Colonic mucosa (tissue), 4 donors: ENCODE data around the gene ZBTB7B. TPM values are rescaled to one million over a fixed set of nuclear protein-coding genes. Genes with fewer than 3 reads are reported as not detected.
A peak's percentile ranks its signal among the peaks of the same experiment; 100 is the strongest.
"Not testable (repeated sequence)": the region's sequence is repeated elsewhere in the genome, so short reads cannot be mapped to it uniquely, and the experiment has no call there.

ENCODE experiments used
- DNase-seq: peaks from one replicate; pipeline ENCODE4 v3.0.0-alpha.2; 2020
- H3K27ac ChIP-seq: fragments of 200-600 bp; one replicate; pipeline ENCODE4 v1.8.0; 2021
- H3K27me3 ChIP-seq: fragments of 200-600 bp; one replicate; pipeline ENCODE4 v1.8.0; 2021
- H3K36me3 ChIP-seq: fragments of 200-600 bp; one replicate; pipeline ENCODE4 v1.8.0; 2021
- H3K4me1 ChIP-seq: fragments of 200-600 bp; one replicate; pipeline ENCODE4 v1.8.0; 2021; ENCODE audit warnings: mild to moderate bottlenecking
- H3K4me3 ChIP-seq: fragments of 200-600 bp; one replicate; pipeline ENCODE4 v1.8.0; 2021
- H3K9ac ChIP-seq, 2 donors: one replicate each; pipeline ENCODE4 v1.7.0; 2013; ENCODE audit warnings: control low read depth in 2 of 2, low read depth in 2 of 2, low read length in 2 of 2
- H3K9me3 ChIP-seq: fragments of 200-600 bp; one replicate; pipeline ENCODE4 v1.8.0; 2021
- intact Hi-C: fragments of 100-400 bp; cut with DNase I; formaldehyde crosslinking; loops from one replicate; pipeline ENCODE4 v1.14.1; 2022
- total RNA-seq, 2 donors: library from RNA; stranded (reverse); fragmentation: NEBNext Ultra II Directional in 1 of 2; extraction: Animal tissue kit (Norgen Biotek cat#: 25700) in 1 of 2; gene quantifications; one replicate each; pipeline ENCODE4 v1.2.1, GENCODE V29; 2021
- TF ChIP-seq, protein P1 (sequence below): fragments of 200-600 bp; IDR thresholded peaks from one replicate; pipeline ENCODE4 v1.8.0; 2022; ENCODE audit warnings: antibody characterized with exemption, mild to moderate bottlenecking
- donor health status: healthy.
- donor health status: DM: no; HTN: no; CAD: no.
- donor health status: DM: no; HTN: no; CAD: no.

The ZBTB7B gene
- total RNA-seq, 2 donors from 2014 or later = 185 to 205 TPM

- DNase-seq = peak; percentile 100
- Histone ChIP-seq H3K9me3 (no peaks in the 10 kb centered on the region), H3K27ac (peak overlapping the region; percentile 96), H3K4me3 (peak overlapping the region; percentile 51), H3K36me3 (no peaks in the 10 kb centered on the region), H3K27me3 (no peaks in the 10 kb centered on the region), H3K9ac (peak overlapping the region; percentile 73 to 99), H3K4me1 (peaks cover 21% of the 10 kb centered on the region)
- TF ChIP-seq, protein P1, sequence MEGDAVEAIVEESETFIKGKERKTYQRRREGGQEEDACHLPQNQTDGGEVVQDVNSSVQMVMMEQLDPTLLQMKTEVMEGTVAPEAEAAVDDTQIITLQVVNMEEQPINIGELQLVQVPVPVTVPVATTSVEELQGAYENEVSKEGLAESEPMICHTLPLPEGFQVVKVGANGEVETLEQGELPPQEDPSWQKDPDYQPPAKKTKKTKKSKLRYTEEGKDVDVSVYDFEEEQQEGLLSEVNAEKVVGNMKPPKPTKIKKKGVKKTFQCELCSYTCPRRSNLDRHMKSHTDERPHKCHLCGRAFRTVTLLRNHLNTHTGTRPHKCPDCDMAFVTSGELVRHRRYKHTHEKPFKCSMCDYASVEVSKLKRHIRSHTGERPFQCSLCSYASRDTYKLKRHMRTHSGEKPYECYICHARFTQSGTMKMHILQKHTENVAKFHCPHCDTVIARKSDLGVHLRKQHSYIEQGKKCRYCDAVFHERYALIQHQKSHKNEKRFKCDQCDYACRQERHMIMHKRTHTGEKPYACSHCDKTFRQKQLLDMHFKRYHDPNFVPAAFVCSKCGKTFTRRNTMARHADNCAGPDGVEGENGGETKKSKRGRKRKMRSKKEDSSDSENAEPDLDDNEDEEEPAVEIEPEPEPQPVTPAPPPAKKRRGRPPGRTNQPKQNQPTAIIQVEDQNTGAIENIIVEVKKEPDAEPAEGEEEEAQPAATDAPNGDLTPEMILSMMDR = no peak
- intact Hi-C loops = no loop called here
Measured at GRCh38 chr1:154973344-154974101, 29.1 kb upstream of the ZBTB7B start.

- intact Hi-C loops = no loop called here
Measured at GRCh38 chr1:154974102-154974807, 28.3 kb upstream of the ZBTB7B start, which contains the start of gene CKS1B. Gene CKS1B, plus strand, starts transcription at chr1:154974681. Its CDS starts 65 bp downstream, at chr1:154974746.

DNA sequence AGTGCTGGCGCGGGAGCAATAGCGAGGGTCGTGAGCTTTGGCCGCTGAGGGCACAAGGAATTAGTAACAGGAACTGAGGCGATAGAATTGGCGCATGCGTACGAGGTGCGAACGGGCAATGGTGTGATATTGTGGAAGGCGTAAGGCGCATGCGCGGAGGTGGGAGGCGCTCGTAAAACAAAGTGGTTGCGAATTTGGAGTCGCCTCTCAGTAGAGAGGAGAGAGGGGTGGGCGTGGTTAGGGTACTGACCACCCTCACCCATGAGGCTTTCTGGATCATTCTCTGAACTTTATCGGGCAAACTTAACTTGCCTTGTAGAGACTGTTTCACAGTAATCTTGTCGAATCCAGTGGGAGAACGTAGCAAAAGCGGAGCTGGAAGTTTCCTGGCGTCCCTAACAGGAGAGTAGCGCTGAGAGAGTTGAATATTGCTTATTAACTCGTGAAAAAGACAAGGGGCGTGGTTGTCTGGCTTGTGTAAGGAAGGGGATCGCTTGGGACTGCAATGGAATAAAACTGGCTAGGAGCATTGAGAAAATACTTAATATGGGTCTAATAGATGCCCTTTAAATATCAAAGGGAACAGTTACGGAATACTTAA is 27.7 kb upstream of the ZBTB7B start:
- peaks cover 21% of the 10 kb centered on the region for H3K4me1 ChIP-seq
- H3K27ac ChIP-seq = peak overlapping the region; percentile 96
- no peaks in the 10 kb centered on the region for H3K9me3 ChIP-seq
- peak overlapping the region; percentile 51 for H3K4me3 ChIP-seq
- peak; percentile 98 for DNase-seq
- H3K9ac ChIP-seq = peak overlapping the region; percentile 53 to 99
- intact Hi-C loops = no loop called here
- TF ChIP-seq, protein P1 = no peak
- no peaks in the 10 kb centered on the region for H3K27me3 ChIP-seq
- H3K36me3 ChIP-seq = no peaks in the 10 kb centered on the region

More at GRCh38 chr1:154974102-154974807, 28.3 kb upstream of the ZBTB7B start, which contains the start of gene CKS1B:
- Histone ChIP-seq H3K36me3 (no peaks in the 10 kb centered on the region), H3K4me3 (peak within 1 kb of the TSS; percentile 51), H3K4me1 (peaks cover 21% of the 10 kb centered on the region), H3K27me3 (no peaks in the 10 kb centered on the region), H3K9me3 (no peaks in the 10 kb centered on the region), H3K9ac (peak within 1 kb of the TSS; percentile 73 to 99), H3K27ac (peak within 1 kb of the TSS; percentile 96)
- TF ChIP-seq, protein P1 = no peak
- peak; percentile 97 for DNase-seq

- intact Hi-C loops = no loop called here
- peaks cover 21% of the 10 kb centered on the region for H3K4me1 ChIP-seq
- no peaks in the 10 kb centered on the region for H3K36me3 ChIP-seq
Measured at GRCh38 chr1:154975409-154976059, 27.1 kb upstream of the ZBTB7B start.

DNA sequence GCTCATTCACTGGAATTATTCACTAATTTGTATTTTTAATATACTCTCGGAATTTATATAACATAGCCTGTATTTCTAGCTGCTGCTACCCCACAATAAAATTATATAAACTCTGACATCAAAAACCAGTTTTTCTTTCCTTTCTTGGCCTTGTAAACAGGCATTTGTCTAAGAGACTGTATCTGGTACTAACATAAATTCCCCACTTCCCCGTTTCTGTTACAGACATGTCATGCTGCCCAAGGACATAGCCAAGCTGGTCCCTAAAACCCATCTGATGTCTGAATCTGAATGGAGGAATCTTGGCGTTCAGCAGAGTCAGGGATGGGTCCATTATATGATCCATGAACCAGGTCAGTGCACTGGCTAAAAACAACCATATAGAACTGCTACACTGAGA is 24.8 kb upstream of the ZBTB7B start:
- DNase-seq, H3K4me1 ChIP-seq, intact Hi-C loops, H3K9ac ChIP-seq, H3K9me3 ChIP-seq, H3K27me3 ChIP-seq, H3K36me3 ChIP-seq, H3K4me3 ChIP-seq, H3K27ac ChIP-seq: not testable (repeated sequence)

More at GRCh38 chr1:154975409-154976059, 27.1 kb upstream of the ZBTB7B start:
- Histone ChIP-seq H3K4me3 (peak overlapping the region; percentile 51), H3K9me3 (no peaks in the 10 kb centered on the region), H3K9ac (peak overlapping the region; percentile 53 to 99), H3K27ac (peak overlapping the region; percentile 96), H3K27me3 (no peaks in the 10 kb centered on the region)
- peak; percentile 79 for DNase-seq
- TF ChIP-seq, protein P1 = no peak
